ENCODE data around the gene ATP7B. TPM values are rescaled to one million over a fixed set of nuclear protein-coding genes. Genes with fewer than 3 reads are reported as not detected.

Gene ATP7B
- total RNA-seq, 4 donors from 2014 or later: 3.2 to 8.1 (median 6.7) TPM

DNA sequence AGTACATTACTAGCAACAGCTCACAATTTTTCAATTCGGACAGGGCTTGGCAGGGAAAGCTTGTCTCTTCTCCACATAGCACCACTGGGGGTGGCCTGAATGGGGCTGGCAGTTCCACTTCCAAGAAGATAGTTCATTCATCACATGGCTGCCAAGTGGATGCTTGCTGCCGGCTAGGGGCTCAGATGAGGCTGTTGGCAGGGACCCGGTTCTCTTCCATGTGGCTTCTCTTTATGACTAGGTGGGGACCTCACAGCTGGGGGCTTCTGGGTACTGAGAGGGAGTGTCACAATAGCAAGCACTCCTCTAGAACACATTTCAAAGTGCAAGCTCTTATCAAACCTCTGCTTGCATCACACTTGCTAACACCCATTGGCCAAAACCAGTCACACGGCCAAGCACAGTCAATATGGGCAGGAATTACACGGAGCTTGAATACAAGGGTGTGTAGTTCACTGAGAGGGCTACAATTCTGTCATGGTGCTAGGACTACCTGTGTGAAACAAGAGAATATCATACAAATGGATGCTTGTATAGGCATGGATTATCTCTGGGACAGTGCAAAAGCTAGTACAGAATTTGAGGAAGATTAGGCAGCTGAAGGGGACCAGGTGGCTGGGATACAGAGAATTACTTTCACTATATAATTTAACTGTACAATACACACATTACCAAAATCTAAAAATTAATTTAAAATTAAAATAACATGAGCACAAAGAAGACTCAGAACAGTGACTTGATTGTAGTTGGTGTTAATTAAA, 32.3 kb downstream of the ATP7B start:
- Histone ChIP-seq H3K27me3 (no peaks in the 10 kb centered on the region), H3K4me3 (no peak overlapping the region), H3K4me1 (no peaks in the 10 kb centered on the region), H3K9me3 (no peaks in the 10 kb centered on the region), H3K27ac (no peak overlapping the region), H3K36me3 (peaks cover 0 to 9% of the 10 kb centered on the region in 2 donors)
- no peak for ATAC-seq
- WGBS, 2 donors (ENCODE audit: low coverage in 1 of 2): 36 to 41% methylated on average over 2 of the region's 5 CpGs
- TF ChIP-seq POLR2AphosphoS5 (IDR thresholded peaks at IDR 0.05): no peak
- no peak for TF ChIP-seq POLR2A (IDR thresholded peaks at IDR 0.05)
- TF ChIP-seq, protein P1, sequence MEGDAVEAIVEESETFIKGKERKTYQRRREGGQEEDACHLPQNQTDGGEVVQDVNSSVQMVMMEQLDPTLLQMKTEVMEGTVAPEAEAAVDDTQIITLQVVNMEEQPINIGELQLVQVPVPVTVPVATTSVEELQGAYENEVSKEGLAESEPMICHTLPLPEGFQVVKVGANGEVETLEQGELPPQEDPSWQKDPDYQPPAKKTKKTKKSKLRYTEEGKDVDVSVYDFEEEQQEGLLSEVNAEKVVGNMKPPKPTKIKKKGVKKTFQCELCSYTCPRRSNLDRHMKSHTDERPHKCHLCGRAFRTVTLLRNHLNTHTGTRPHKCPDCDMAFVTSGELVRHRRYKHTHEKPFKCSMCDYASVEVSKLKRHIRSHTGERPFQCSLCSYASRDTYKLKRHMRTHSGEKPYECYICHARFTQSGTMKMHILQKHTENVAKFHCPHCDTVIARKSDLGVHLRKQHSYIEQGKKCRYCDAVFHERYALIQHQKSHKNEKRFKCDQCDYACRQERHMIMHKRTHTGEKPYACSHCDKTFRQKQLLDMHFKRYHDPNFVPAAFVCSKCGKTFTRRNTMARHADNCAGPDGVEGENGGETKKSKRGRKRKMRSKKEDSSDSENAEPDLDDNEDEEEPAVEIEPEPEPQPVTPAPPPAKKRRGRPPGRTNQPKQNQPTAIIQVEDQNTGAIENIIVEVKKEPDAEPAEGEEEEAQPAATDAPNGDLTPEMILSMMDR (IDR thresholded peaks at IDR 0.05): no peak
- TF ChIP-seq EP300 (IDR thresholded peaks at IDR 0.05): no peak

DNA sequence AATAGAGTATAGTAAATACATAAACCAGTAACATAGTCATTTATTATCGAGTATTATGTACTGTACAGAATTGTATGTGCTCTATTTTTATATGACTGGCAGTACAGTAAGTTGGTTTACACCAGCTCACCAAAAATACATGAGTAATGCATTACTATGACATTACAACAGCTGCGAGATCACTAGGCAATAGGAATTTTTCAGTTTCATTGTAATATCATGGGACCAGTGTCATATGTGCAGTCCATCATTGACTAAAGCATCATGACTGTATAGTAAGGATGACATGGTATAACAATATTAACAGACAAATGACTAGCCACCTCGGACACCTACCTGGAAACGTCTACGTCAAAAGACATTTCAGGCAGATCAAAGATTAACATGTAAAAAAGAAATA, 33.6 kb downstream of the ATP7B start:
- no peak for ATAC-seq
- no peak overlapping the region for H3K4me3 ChIP-seq
- WGBS, 2 donors (ENCODE audit: low coverage in 1 of 2): 92 to 100% methylated on average over 1 to 5 of the region's 5 CpGs
- TF ChIP-seq, protein P1 (IDR thresholded peaks at IDR 0.05): no peak
- no peak for TF ChIP-seq POLR2AphosphoS5 (IDR thresholded peaks at IDR 0.05)
- no peak for TF ChIP-seq EP300 (IDR thresholded peaks at IDR 0.05)
- TF ChIP-seq POLR2A (IDR thresholded peaks at IDR 0.05): no peak
- no peak overlapping the region for H3K27ac ChIP-seq
- H3K9me3 ChIP-seq: no peaks in the 10 kb centered on the region
- H3K4me1 ChIP-seq: no peaks in the 10 kb centered on the region
- no peaks in the 10 kb centered on the region for H3K27me3 ChIP-seq
- peaks cover 0 to 17% of the 10 kb centered on the region in 2 donors for H3K36me3 ChIP-seq

DNA sequence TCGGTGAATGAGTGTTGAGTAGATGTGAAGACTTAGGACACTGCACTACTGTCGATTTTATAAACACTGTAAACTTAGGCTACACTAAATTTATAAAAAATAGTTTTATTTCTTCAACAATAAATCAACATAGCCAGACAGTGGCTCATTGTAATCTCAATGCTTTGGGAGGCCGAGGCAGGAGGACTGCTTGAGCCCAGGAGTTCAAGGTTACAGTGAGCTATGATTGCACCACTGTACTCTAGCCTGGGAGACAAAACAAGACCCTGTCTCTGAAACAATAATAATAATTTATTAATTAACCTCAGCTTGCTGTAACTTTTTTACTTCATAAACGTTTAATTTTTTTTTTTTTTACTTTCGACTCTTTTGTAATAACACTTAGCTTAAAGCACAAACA, 34.4 kb downstream of the ATP7B start:
- Histone ChIP-seq H3K36me3 (peaks cover 0 to 17% of the 10 kb centered on the region in 2 donors), H3K9me3 (no peaks in the 10 kb centered on the region), H3K4me1 (no peaks in the 10 kb centered on the region), H3K27ac (no peak overlapping the region), H3K27me3 (no peaks in the 10 kb centered on the region), H3K4me3 (no peak overlapping the region)
- WGBS, 2 donors (ENCODE audit: low coverage in 1 of 2): 81% methylated on average over 4 to 5 of the region's 5 CpGs
- no peak for TF ChIP-seq EP300 (IDR thresholded peaks at IDR 0.05)
- TF ChIP-seq, protein P1 (IDR thresholded peaks at IDR 0.05): no peak
- TF ChIP-seq POLR2A (IDR thresholded peaks at IDR 0.05): no peak
- TF ChIP-seq POLR2AphosphoS5 (IDR thresholded peaks at IDR 0.05): no peak
- no peak for ATAC-seq

DNA sequence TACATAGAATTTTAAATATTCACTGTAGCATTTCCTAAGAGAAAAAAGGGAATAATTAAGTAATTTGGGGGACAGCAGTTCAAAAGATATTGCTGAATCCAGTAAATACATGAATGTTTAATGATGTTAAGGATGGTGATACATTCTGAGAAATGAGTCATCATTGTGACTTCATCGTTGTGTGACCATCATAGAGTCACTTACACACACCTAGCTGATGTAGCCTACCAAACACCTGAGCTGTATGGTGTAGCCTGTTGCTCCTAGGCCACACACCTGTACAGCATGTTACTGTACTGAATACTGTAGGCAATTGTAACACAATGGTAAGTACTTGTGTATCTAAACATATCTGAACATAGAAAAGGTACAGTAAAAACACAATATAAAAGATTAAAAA, 34.8 kb downstream of the ATP7B start:
- no peak for ATAC-seq
- Histone ChIP-seq H3K27me3 (no peaks in the 10 kb centered on the region), H3K36me3 (peaks cover 0 to 17% of the 10 kb centered on the region in 2 donors), H3K9me3 (no peaks in the 10 kb centered on the region), H3K27ac (no peak overlapping the region), H3K4me1 (no peaks in the 10 kb centered on the region), H3K4me3 (no peak overlapping the region)
- TF ChIP-seq EP300 (IDR thresholded peaks at IDR 0.05) (no peak), POLR2AphosphoS5 (IDR thresholded peaks at IDR 0.05) (no peak), POLR2A (IDR thresholded peaks at IDR 0.05) (no peak)
- TF ChIP-seq, protein P1 (IDR thresholded peaks at IDR 0.05): no peak
- 20 to 100% methylated on average over 1 of the region's 1 CpG for WGBS, 2 donors (ENCODE audit: low coverage in 1 of 2)

DNA sequence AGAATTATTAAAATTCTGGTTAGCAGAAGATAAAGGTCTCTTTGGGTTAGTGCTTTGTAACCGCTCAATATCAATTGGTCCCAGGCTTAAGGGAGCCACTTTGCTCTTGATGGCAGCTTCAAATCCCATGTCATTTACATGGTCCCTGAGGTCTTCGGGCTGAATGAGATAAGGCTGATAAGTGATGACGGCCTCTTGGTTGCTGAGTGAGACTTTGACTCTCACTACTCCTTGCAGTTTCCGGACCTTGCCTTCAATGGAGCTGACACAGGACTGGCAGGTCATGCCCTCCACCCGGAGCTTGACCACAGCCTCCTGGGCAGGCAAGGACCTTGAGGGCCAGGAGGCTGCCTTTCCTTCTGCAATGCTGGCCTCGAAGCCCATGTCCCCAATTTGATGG, 36.8 kb downstream of the ATP7B start:
- no peaks in the 10 kb centered on the region for H3K27me3 ChIP-seq
- no peak overlapping the region for H3K4me3 ChIP-seq
- no peak overlapping the region for H3K27ac ChIP-seq
- no peaks in the 10 kb centered on the region for H3K4me1 ChIP-seq
- no peak for TF ChIP-seq EP300 (IDR thresholded peaks at IDR 0.05)
- TF ChIP-seq, protein P1 (IDR thresholded peaks at IDR 0.05): no peak
- no peak for TF ChIP-seq POLR2A (IDR thresholded peaks at IDR 0.05)
- no peak for TF ChIP-seq POLR2AphosphoS5 (IDR thresholded peaks at IDR 0.05)
- H3K36me3 ChIP-seq: peaks cover 0 to 30% of the 10 kb centered on the region in 2 donors
- 60 to 100% methylated on average over 1 of the region's 6 CpGs for WGBS, 2 donors (ENCODE audit: low coverage in 1 of 2)
- no peaks in the 10 kb centered on the region for H3K9me3 ChIP-seq
- no peak for ATAC-seq

Data from gastroesophageal sphincter (tissue), 4 donors.